Measurements from ENCODE around the gene ARSD.
"Not testable (repeated sequence)": the region's sequence is repeated elsewhere in the genome, so short reads cannot be mapped to it uniquely, and the experiment has no call there.

DNA sequence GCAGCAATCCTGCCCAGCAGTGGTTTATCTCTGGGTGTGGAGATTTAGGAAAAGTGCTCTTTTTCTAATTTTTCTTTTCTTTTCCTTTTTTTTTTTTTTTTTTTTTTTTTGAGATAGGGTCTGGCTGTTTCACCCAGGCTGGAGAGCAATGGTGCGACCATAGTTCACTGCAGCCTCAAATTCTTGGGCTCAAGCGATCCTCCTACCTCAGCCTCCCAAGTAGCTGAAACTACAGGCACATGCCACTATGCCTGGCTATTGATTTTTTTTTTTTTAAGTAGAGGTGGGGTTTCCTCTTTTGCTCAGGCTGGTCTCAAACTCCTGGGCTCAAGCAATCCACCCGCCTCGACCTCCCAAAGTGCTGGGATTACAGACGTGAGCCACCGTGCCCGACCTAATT lies 34.3 kb upstream of the ARSD start:
- TF ChIP-seq, protein P1, sequence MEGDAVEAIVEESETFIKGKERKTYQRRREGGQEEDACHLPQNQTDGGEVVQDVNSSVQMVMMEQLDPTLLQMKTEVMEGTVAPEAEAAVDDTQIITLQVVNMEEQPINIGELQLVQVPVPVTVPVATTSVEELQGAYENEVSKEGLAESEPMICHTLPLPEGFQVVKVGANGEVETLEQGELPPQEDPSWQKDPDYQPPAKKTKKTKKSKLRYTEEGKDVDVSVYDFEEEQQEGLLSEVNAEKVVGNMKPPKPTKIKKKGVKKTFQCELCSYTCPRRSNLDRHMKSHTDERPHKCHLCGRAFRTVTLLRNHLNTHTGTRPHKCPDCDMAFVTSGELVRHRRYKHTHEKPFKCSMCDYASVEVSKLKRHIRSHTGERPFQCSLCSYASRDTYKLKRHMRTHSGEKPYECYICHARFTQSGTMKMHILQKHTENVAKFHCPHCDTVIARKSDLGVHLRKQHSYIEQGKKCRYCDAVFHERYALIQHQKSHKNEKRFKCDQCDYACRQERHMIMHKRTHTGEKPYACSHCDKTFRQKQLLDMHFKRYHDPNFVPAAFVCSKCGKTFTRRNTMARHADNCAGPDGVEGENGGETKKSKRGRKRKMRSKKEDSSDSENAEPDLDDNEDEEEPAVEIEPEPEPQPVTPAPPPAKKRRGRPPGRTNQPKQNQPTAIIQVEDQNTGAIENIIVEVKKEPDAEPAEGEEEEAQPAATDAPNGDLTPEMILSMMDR (IDR thresholded peaks at IDR 0.05): not testable (repeated sequence)
- TF ChIP-seq POLR2A (IDR thresholded peaks at IDR 0.05): not testable (repeated sequence)

Data from lower leg skin (tissue), 3 donors.